Measurements from ENCODE around the gene BRD1. TPM values are rescaled to one million over a fixed set of nuclear protein-coding genes. Genes with fewer than 3 reads are reported as not detected.

BRD1 gene
- total and polyA plus RNA-seq, 9 of the 15 experiments (the other 6 are each of a cell fraction or from before 2014, with no cell fraction given), result 0.42 to 17.6 (median 5.5) TPM

DNA sequence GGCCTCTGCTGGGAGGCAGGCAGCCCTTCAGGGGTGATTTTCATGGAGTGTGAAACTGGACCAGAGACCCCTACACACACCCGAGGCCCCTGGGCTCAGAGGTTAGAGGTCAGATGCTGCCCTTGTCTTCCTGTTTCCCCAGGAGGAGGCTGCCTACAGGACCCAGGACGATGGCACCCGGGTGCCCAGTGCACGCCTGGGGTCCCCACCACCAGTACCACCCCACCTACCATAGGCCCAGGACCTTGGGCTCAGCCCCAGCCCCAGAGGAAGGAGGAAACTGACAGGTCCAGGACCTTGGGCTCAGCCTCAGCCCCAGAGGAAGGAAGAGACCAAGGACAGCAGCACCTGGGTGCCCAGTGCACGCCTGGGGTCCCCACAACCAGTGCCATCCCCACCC, 79.2 kb downstream of the BRD1 start:
- ChIA-PET CTCF (ENCODE audit: low intra/inter-chr PET ratio) (no interaction called here), POLR2A (no interaction called here)
- H3K9ac ChIP-seq (ENCODE audit: insufficient read depth in 1 of 2, low read depth in 2 of 2, low read length in 2 of 2), result no peak overlapping the region
- H3K27me3 ChIP-seq (ENCODE audit: control insufficient read depth in 2 of 2, insufficient read depth in 2 of 2, low read length in 2 of 2), result peaks cover 6 to 14% of the 10 kb centered on the region in 2 experiments; a peak in 4 of 5 replicates
- no peaks in the 10 kb centered on the region for H3K9me1 ChIP-seq (ENCODE audit: control insufficient read depth, insufficient read depth, low read length)
- H3K79me2 ChIP-seq (ENCODE audit: control insufficient read depth, insufficient read depth, low read length), result no peaks in the 10 kb centered on the region
- no peaks in the 10 kb centered on the region for H4K20me1 ChIP-seq (replicated peaks; ENCODE audit: control insufficient read depth, insufficient read depth, low read length)
- no peak overlapping the region for H3K4me3 ChIP-seq
- H3K27ac ChIP-seq (ENCODE audit: extremely low read depth, low read depth, low read length), result no peak overlapping the region
- no peak for ATAC-seq
- no peak for DNase-seq (ENCODE audit: extremely low read depth in 1 of 4, low spot score in 3 of 4)
- intact Hi-C loops (cut with micrococcal nuclease) (no loop called here), in situ Hi-C loops (cut with MboI) (no loop called here)
- BruUV-seq (replicated peaks), result no TSS peak
- H3K36me3 ChIP-seq (ENCODE audit: control insufficient read depth, insufficient read depth, low read length), result no peaks in the 10 kb centered on the region
- H3K4me2 ChIP-seq (ENCODE audit: insufficient read depth, low read length), result no peak overlapping the region
- 0% methylated on average over 3 of the region's 5 CpGs for WGBS (ENCODE audit: insufficient coverage, low coverage, missing lambda C conversion rate)
- no peak overlapping the region for H2AFZ ChIP-seq (ENCODE audit: low read depth, low read length)
- peaks cover 0 to 16% of the 10 kb centered on the region in 2 experiments; a peak in 3 of 5 replicates for H3K4me1 ChIP-seq (replicated peaks in 1 of 2; ENCODE audit: control insufficient read depth in 2 of 2, insufficient read depth in 2 of 2, low read length in 2 of 2)
- no peak for TF ChIP-seq ZNF77 (CRISPR knock-in tag; IDR thresholded peaks at IDR 0.05)
- no peak for TF ChIP-seq RBM22 (IDR thresholded peaks at IDR 0.05; ENCODE audit: low read depth, low read length, poor library complexity, severe bottlenecking)
- no peak for TF ChIP-seq NR2C1 (IDR thresholded peaks at IDR 0.05)
- no peak for TF ChIP-seq NR2C1 (tag; IDR thresholded peaks at IDR 0.05)
- TF ChIP-seq HIVEP1 (CRISPR knock-in tag; IDR thresholded peaks at IDR 0.05), result no peak
- no peak for TF ChIP-seq RBM25 (IDR thresholded peaks at IDR 0.05; ENCODE audit: low read depth, low read length, severe bottlenecking)
- TF ChIP-seq, protein P1, sequence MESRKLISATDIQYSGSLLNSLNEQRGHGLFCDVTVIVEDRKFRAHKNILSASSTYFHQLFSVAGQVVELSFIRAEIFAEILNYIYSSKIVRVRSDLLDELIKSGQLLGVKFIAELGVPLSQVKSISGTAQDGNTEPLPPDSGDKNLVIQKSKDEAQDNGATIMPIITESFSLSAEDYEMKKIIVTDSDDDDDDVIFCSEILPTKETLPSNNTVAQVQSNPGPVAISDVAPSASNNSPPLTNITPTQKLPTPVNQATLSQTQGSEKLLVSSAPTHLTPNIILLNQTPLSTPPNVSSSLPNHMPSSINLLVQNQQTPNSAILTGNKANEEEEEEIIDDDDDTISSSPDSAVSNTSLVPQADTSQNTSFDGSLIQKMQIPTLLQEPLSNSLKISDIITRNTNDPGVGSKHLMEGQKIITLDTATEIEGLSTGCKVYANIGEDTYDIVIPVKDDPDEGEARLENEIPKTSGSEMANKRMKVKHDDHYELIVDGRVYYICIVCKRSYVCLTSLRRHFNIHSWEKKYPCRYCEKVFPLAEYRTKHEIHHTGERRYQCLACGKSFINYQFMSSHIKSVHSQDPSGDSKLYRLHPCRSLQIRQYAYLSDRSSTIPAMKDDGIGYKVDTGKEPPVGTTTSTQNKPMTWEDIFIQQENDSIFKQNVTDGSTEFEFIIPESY (CRISPR knock-in tag; IDR thresholded peaks at IDR 0.05), result no peak
- TF ChIP-seq MYC (IDR thresholded peaks at IDR 0.05; ENCODE audit: low read depth, low read length), result no peak
- no peak for TF ChIP-seq MYC (CRISPR knock-in tag; IDR thresholded peaks at IDR 0.05; ENCODE audit: borderline replicate concordance, low read depth)
- TF ChIP-seq HNRNPLL (IDR thresholded peaks at IDR 0.05; ENCODE audit: low read depth, low read length, poor library complexity, severe bottlenecking), result no peak
- TF ChIP-seq NFATC3 (IDR thresholded peaks at IDR 0.05), result no peak
- no peak for TF ChIP-seq SIN3B (IDR thresholded peaks at IDR 0.05; ENCODE audit: low read depth)
- no peak for FAIRE-seq
- H3K9me3 ChIP-seq (replicated peaks; ENCODE audit: control insufficient read depth, insufficient read depth, low read depth, low read length), result no peaks in the 10 kb centered on the region

Measured in K562 (cell line).